SK-N-SH treated with all-trans-retinoic acid at 6 μM for 48 hours (cell line): ENCODE measurements around the gene PPP1R12B.
"Not testable (repeated sequence)": the region's sequence is repeated elsewhere in the genome, so short reads cannot be mapped to it uniquely, and the experiment has no call there.

Experiments
- CSRNP3 ChIP-seq: fragments of 250-450 bp; sonication (Bioruptor Pico); IDR thresholded peaks from 2 replicates; pipeline ENCODE4 v1.5.1; 2021; ENCODE audit warnings: mild to moderate bottlenecking, moderate library complexity
- ISL1 ChIP-seq: fragments of 250-450 bp; sonication (Bioruptor Pico); IDR thresholded peaks from 2 replicates; pipeline ENCODE4 v2.1.2; 2022; ENCODE audit warnings: mild to moderate bottlenecking, moderate library complexity
- OSR1 ChIP-seq: fragments of 250-450 bp; sonication (Bioruptor Pico); IDR thresholded peaks from 2 replicates; pipeline ENCODE4 v1.8.0; 2022; ENCODE audit warnings: moderate library complexity, mild to moderate bottlenecking, inconsistent platforms
- PATZ1 ChIP-seq: fragments of 250-450 bp; sonication (Bioruptor Pico); IDR thresholded peaks from 2 replicates; pipeline ENCODE4 v1.8.0; 2020; ENCODE audit warnings: mild to moderate bottlenecking, moderate library complexity, borderline replicate concordance
- PPARA ChIP-seq: fragments of 250-450 bp; sonication (Bioruptor Pico); IDR thresholded peaks from 2 replicates; pipeline ENCODE4 v1.5.0; 2020; ENCODE audit warnings: mild to moderate bottlenecking, borderline replicate concordance
- RARB ChIP-seq: fragments of 250-450 bp; sonication (Bioruptor Pico); IDR thresholded peaks from 2 replicates; pipeline ENCODE4 v1.8.0; 2021; ENCODE audit warnings: mild to moderate bottlenecking, moderate library complexity
- SNAI2 ChIP-seq: fragments of 250-450 bp; sonication (Bioruptor Pico); IDR thresholded peaks from 2 replicates; pipeline ENCODE4 v1.5.0; 2020; ENCODE audit warnings: mild to moderate bottlenecking, moderate library complexity
- TCF4 ChIP-seq: fragments of 250-450 bp; sonication (Bioruptor Pico); IDR thresholded peaks from 2 replicates; pipeline ENCODE4 v1.8.0; 2021; ENCODE audit warnings: mild to moderate bottlenecking, moderate library complexity, borderline replicate concordance
- TSHZ2 ChIP-seq: fragments of 250-450 bp; sonication (Bioruptor Pico); IDR thresholded peaks from 2 replicates; pipeline ENCODE4 v1.5.0; 2020; ENCODE audit warnings: mild to moderate bottlenecking, moderate library complexity
- ZFP3 ChIP-seq: fragments of 250-450 bp; sonication (Bioruptor Pico); IDR thresholded peaks from 2 replicates; pipeline ENCODE4 v1.5.0; 2020; ENCODE audit warnings: mild to moderate bottlenecking, moderate library complexity
- ZFP30 ChIP-seq: fragments of 450-650 bp; formaldehyde crosslinking; IDR thresholded peaks from 2 replicates; pipeline ENCODE4 v1.5.0; 2022; ENCODE audit warnings: mild to moderate bottlenecking, moderate library complexity
- ZNF565 ChIP-seq: fragments of 450-650 bp; formaldehyde crosslinking; conservative IDR thresholded peaks from 2 replicates; pipeline ENCODE4 v1.5.0; 2020; ENCODE audit warnings: low read depth, mild to moderate bottlenecking, moderate library complexity
- ZNF8 ChIP-seq: fragments of 450-650 bp; formaldehyde crosslinking; IDR thresholded peaks from 2 replicates; pipeline ENCODE4 v1.5.0; 2020; ENCODE audit warnings: mild to moderate bottlenecking, moderate library complexity

- not testable (repeated sequence) for TF ChIP-seq SNAI2 (CRISPR knock-in tag); ZFP3 (CRISPR knock-in tag); PATZ1 (CRISPR knock-in tag); ISL1 (CRISPR knock-in tag); ZNF8; OSR1 (CRISPR knock-in tag); ZNF565; TCF4 (CRISPR knock-in tag); TSHZ2 (CRISPR knock-in tag); ZFP30; PPARA; CSRNP3 (CRISPR knock-in tag); RARB (CRISPR knock-in tag)
Measured at GRCh38 chr1:202615208-202615500, 266.7 kb downstream of the PPP1R12B start.
